ENCODE results near the gene UBE2L3. TPM values are rescaled to one million over a fixed set of nuclear protein-coding genes. Genes with fewer than 3 reads are reported as not detected.

The UBE2L3 gene
- total and polyA plus RNA-seq, 2 of the 13 experiments (the other 11 are each of a cell fraction or from before 2014, with no cell fraction given): 30.2 to 58.1 TPM

- TF ChIP-seq GLI4 (CRISPR knock-in tag; IDR thresholded peaks at IDR 0.05; ENCODE audit: borderline replicate concordance) (no peak), ZNF737 (CRISPR knock-in tag; IDR thresholded peaks at IDR 0.05; ENCODE audit: borderline replicate concordance) (no peak), LCORL (IDR thresholded peaks at IDR 0.05) (no peak), LCORL (CRISPR knock-in tag; IDR thresholded peaks at IDR 0.05) (peak; percentile 55; the same call in 1 of the 2 replicates), ZNF260 (CRISPR knock-in tag; IDR thresholded peaks at IDR 0.05; ENCODE audit: borderline replicate concordance, low read depth) (no peak), ZNF614 (CRISPR knock-in tag; IDR thresholded peaks at IDR 0.05; ENCODE audit: borderline replicate concordance) (no peak), ZMAT3 (CRISPR knock-in tag; conservative IDR thresholded peaks at IDR 0.05) (no peak; the same call in 1 of the 2 replicates), AHDC1 (CRISPR knock-in tag; IDR thresholded peaks at IDR 0.05; ENCODE audit: borderline replicate concordance) (0 out of 2 replicates have a peak, but pooled peaks have one; percentile 31), CEBPG (CRISPR knock-in tag; IDR thresholded peaks at IDR 0.05) (no peak), ZNF652 (CRISPR knock-in tag; IDR thresholded peaks at IDR 0.05; ENCODE audit: borderline replicate concordance, low read depth) (no peak), ZNF577 (CRISPR knock-in tag; IDR thresholded peaks at IDR 0.05; ENCODE audit: borderline replicate concordance, low read depth) (no peak), FUBP1 (CRISPR knock-in tag; IDR thresholded peaks at IDR 0.05; ENCODE audit: borderline replicate concordance) (no peak), MTERF4 (CRISPR knock-in tag; IDR thresholded peaks at IDR 0.05) (peak; percentile 57; the same call in 1 of the 2 replicates), REL (CRISPR knock-in tag; conservative IDR thresholded peaks at IDR 0.05) (no peak), ZFYVE20 (CRISPR knock-in tag; IDR thresholded peaks at IDR 0.05; ENCODE audit: borderline replicate concordance, low read depth) (no peak), SRF (IDR thresholded peaks at IDR 0.05; ENCODE audit: low read depth, low read length) (no peak), ZNF234 (CRISPR knock-in tag; conservative IDR thresholded peaks at IDR 0.05) (no peak), NFKBIZ (CRISPR knock-in tag; IDR thresholded peaks at IDR 0.05) (no peak), HDAC6 (IDR thresholded peaks at IDR 0.05; ENCODE audit: low read depth, low read length) (no peak), PLRG1 (conservative IDR thresholded peaks at IDR 0.05) (no peak), KAT7 (CRISPR knock-in tag; IDR thresholded peaks at IDR 0.05; ENCODE audit: borderline replicate concordance) (peak; percentile 67; the same call in 1 of the 2 replicates), REPIN1 (CRISPR knock-in tag; IDR thresholded peaks at IDR 0.05; ENCODE audit: borderline replicate concordance, low read depth) (no peak)
These were observed 90.0 kb downstream of the UBE2L3 start (continued) for GRCh38 chr22:21657360-21658032.
